HL-60/S4 (cell line): Measurements from ENCODE around the gene ZNF358.

Experiments
- in situ Hi-C: fragments of 300-500 bp; cut with MboI; formaldehyde crosslinking; loops from 2 replicates; pipeline ENCODE4 v1.14.3; 2022; ENCODE audit warnings: low sequenced_read_pairs

ZNF358 gene

DNA sequence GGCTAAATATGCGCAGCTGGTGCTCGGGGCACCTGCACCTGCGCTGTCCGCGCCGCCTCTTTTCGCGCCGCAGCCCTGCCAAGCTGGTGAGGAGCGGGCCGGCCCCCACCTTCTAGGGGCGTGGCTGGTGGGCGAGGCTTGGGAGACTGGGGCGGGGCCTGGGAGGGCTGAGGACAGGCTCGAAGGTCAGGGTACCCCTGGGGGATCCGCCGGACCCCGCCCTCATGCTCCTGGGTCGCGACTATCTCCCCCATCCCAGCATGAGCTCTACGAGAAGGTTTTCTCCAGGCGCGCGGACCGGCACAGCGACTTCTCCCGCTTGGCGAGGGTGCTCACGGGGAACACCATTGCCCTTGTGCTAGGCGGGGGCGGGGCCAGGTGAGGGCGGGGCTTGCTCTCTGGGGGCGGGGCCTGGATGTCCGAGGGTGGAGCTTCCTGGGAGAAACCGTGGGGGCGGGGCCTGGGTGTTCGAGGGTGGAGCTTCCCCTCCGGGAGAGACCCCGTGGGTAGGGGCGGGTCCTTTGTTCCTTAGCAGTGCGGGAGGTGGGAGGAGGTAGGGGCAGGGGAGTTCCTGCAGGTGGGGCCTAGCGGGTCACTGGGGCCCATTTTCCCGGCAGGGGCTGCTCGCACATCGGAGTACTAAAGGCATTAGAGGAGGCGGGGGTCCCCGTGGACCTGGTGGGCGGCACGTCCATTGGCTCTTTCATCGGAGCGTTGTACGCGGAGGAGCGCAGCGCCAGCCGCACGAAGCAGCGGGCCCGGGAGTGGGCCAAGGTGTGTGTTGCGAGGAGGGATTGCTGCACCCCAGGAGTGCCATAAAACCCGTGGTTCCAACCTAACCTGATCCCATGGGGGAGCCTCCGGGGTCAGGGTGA is 39.3 kb downstream of the ZNF358 start:
- in situ Hi-C loops: no loop called here

- in situ Hi-C loops: no loop called here
These were observed 40.9 kb downstream of the ZNF358 start for GRCh38 chr19:7556696-7557315.

GRCh38 chr19:7558667-7559066 is 42.8 kb downstream of the ZNF358 start:
- in situ Hi-C loops: no loop called here

DNA sequence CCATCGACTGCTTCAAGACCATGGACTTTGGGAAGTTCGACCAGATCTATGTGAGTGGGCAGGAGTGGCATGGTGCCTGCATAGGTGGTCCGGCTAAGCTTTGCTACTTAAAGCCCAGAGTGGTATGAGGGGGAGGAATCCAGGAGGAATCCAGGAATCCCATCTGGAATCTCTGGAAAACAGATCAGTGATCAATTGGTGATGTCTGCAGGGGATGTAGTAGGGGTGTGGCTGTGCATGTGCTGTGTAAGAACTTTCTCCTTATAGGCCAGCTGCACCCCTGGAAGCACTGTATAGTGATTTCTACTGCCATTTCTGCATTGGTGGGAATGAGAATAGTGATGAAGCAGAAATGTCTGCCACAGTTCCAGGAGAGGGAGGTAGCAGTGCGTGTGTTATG is 43.2 kb downstream of the ZNF358 start:
- in situ Hi-C loops: no loop called here

DNA sequence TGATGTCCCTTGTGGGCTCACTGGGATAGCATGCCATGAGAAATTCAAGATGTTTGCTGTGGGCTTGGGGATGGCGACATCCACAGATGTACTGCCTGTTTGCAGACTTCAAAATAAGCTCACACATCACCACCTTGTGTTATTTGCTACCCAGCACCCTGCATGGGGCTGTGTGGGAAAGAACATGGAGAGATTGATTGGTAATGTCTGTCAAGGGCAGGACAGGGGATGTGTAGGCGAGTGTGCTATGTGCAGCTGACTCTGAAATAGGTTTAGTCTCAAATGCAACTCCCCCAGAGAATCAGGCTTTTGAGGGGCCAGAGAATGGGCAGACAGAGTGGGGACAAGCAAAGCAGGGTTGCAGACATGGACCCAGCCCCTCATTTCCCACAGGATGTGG is 44.4 kb downstream of the ZNF358 start:
- in situ Hi-C loops: no loop called here

GRCh38 chr19:7561325-7561724 is 45.4 kb downstream of the ZNF358 start:
- in situ Hi-C loops: no loop called here

DNA sequence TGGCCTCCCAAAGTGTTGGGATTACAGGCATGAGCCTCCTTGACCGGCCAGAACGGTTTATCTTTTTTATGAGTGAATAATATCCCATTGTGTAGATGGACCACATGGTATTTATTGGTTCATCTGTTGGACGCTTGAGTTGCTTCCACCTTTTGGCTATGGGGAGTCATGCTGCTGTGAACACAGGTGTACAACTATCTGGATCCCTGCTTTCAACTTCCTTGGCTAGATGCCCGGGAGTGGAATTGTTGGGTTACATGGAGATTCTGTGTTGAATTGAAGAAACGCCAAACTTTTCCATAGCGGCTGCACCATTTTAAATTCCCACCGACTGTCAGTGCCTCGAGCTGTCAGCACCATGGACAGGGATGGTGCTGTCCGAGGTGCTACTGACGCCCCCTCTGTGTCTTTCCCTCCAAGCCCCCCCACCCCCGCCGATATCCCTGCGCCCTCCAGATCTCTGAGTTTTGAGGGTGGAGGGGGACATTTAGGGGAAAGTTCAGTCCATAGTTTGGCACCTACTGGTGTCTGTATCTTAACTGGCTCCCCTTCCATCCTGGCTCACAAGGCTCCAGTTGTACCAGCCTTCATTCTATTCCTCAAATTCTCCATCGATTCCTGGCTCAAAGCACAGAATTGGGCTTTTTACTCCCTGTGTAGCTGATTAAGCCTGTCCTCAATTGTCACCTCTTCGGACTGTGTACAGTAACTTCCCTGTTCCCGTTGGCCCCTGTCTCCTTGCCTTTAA is 46.9 kb downstream of the ZNF358 start:
- in situ Hi-C loops: no loop called here

- in situ Hi-C loops: no loop called here
These were observed 49.0 kb downstream of the ZNF358 start for GRCh38 chr19:7564866-7565265.

DNA sequence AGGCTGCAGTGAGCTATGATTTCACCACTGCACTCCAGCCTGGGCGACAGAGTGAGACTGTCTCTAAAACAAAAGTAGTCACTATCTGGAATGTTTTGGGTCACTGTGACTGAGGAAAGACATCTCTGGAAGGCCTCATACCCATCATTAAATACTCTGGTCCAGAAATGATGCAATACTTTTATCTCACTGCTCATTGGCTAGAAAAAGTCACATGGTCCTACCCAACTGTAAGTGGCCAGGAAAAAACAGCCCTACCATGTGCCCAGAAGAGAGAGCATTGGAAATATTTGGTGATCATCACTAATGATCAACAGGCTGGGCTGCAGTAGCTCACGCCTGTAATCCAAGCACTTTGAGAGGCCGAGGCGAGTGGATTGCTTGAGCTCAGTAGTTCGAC is 49.4 kb downstream of the ZNF358 start:
- in situ Hi-C loops: no loop called here
